Measurements from ENCODE around the gene SERPINB6.

GRCh38 chr6:2969549-2969948 is 1.8 kb downstream of the SERPINB6 start:
- TF ChIP-seq, protein P1, sequence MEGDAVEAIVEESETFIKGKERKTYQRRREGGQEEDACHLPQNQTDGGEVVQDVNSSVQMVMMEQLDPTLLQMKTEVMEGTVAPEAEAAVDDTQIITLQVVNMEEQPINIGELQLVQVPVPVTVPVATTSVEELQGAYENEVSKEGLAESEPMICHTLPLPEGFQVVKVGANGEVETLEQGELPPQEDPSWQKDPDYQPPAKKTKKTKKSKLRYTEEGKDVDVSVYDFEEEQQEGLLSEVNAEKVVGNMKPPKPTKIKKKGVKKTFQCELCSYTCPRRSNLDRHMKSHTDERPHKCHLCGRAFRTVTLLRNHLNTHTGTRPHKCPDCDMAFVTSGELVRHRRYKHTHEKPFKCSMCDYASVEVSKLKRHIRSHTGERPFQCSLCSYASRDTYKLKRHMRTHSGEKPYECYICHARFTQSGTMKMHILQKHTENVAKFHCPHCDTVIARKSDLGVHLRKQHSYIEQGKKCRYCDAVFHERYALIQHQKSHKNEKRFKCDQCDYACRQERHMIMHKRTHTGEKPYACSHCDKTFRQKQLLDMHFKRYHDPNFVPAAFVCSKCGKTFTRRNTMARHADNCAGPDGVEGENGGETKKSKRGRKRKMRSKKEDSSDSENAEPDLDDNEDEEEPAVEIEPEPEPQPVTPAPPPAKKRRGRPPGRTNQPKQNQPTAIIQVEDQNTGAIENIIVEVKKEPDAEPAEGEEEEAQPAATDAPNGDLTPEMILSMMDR (IDR thresholded peaks at IDR 0.05) = no peak
- no peak for TF ChIP-seq POLR2A (IDR thresholded peaks at IDR 0.05)
- no peak for TF ChIP-seq EP300 (IDR thresholded peaks at IDR 0.05)

Data from tibial nerve (tissue), 4 donors.